Stomach (tissue), 9 donors: ENCODE measurements around the gene TMCO4. TPM values are rescaled to one million over a fixed set of nuclear protein-coding genes. Genes with fewer than 3 reads are reported as not detected.
"Not testable (repeated sequence)": the region's sequence is repeated elsewhere in the genome, so short reads cannot be mapped to it uniquely, and the experiment has no call there.

Experiments
- DNase-seq, 2 donors: peaks; one replicate each; pipeline versions ENCODE4 v3.0.0 to v3.0.0-alpha.2; 2013 to 2019
- H3K27ac ChIP-seq, 5 donors: fragments of 200-600 bp in 4 of 5; sonication (generic) in 4 of 5; one replicate each; pipeline ENCODE4 v1.5.1; 2013 to 2019; ENCODE audit warnings: mild to moderate bottlenecking in 1 of 5, moderate library complexity in 1 of 5
- H3K27me3 ChIP-seq, 3 donors: fragments of 200-600 bp; sonication (generic); one replicate each; pipeline ENCODE4 v1.5.1; 2017 to 2019; ENCODE audit warnings: mixed run types in 1 of 3
- H3K36me3 ChIP-seq, 4 donors: fragments of 200-600 bp; sonication (generic); 1 replicate in 3 of 4; 2 replicates in 1 of 4; pipeline ENCODE4 v1.5.1; 2016 to 2019
- H3K4me1 ChIP-seq, 4 donors: fragments of 200-600 bp; sonication (generic); one replicate each; pipeline ENCODE4 v1.5.1; 2016 to 2019
- H3K4me3 ChIP-seq, 4 donors: fragments of 200-600 bp; sonication (generic) in 3 of 4; one replicate each; pipeline ENCODE4 v1.5.1; 2016 to 2019; ENCODE audit warnings: mild to moderate bottlenecking in 1 of 4
- H3K9me3 ChIP-seq, 4 donors: fragments of 200-600 bp; sonication (generic); one replicate each; pipeline ENCODE4 v1.5.1; 2016 to 2019
- CTCF ChIP-seq, 7 experiments: fragments of 450-650 bp in 4 of 7; fragments of 200-600 bp in 3 of 7; sonication (generic) in 3 of 7; IDR thresholded peaks; one replicate each; pipeline ENCODE4 v1.5.1; 2016 to 2019; ENCODE audit warnings: antibody characterized with exemption in 7 of 7, control low read depth in 2 of 7, mild to moderate bottlenecking in 1 of 7
- EP300 ChIP-seq: sonication (generic); formaldehyde crosslinking; IDR thresholded peaks from one replicate; pipeline ENCODE4 v1.6.1; 2017; ENCODE audit warnings: antibody characterized with exemption
- POLR2A ChIP-seq, 4 donors: fragments of 450-650 bp; IDR thresholded peaks; one replicate each; pipeline ENCODE4 v1.6.1; 2016; ENCODE audit warnings: antibody characterized with exemption in 4 of 4, control low read depth in 2 of 4, mild to moderate bottlenecking in 1 of 4, moderate library complexity in 1 of 4
- POLR2AphosphoS5 ChIP-seq, 3 donors: sonication (generic); formaldehyde crosslinking; IDR thresholded peaks; one replicate each; pipeline ENCODE4 v1.6.1; 2016; ENCODE audit warnings: antibody characterized with exemption in 3 of 3
- WGBS, 5 donors: extraction: QIAGEN DNeasy Blood & Tissue Kit in 3 of 5; methylation state at CpG; one replicate each; pipeline versions ENCODE4 v1.1.5 to v1.1.7; 2013 to 2018; 5-methylcytosine and 5-hydroxymethylcytosine counted together
- intact Hi-C: fragments of 100-400 bp; cut with DNase I; formaldehyde crosslinking; loops from one replicate; pipeline ENCODE4 v1.15.1; 2023; ENCODE audit warnings: low total_unique reads
- polyA plus RNA-seq, 3 donors: library from polyadenylated mRNA; stranded (reverse); fragments of 200-250 nt; gene quantifications; one replicate each; pipeline ENCODE4 v1.2.3, GENCODE V29; 2013
- total RNA-seq, 5 donors: library from RNA; depleted of rRNA; stranded (reverse); fragments of >200 nt; gene quantifications; one replicate each; pipeline versions ENCODE4 v1.1.0 to v1.2.3, GENCODE V29; 2014 to 2016
- donor health status: healthy with polysubstance abuse.
- donor health status: Bipolar disorder and iron deficiency.
- donor health status: healthy.

Gene TMCO4
- total and polyA plus RNA-seq, 8 donors = 5.3 to 326 (median 24.2) TPM

GRCh38 chr1:19643602-19644394 lies 155.9 kb downstream of the TMCO4 start, which contains the start of gene NBL1:
Gene NBL1, plus strand, starts transcription at chr1:19644311. Its CDS starts 10,720 bp downstream, at chr1:19655031.
- Histone ChIP-seq H3K27me3 (peaks cover 0 to 27% (median 0%) of the 10 kb centered on the region in 3 donors), H3K36me3 (no peaks in the 10 kb centered on the region), H3K4me1 (peaks cover 48 to 78% (median 61%) of the 10 kb centered on the region in 4 donors), H3K27ac (peak within 1 kb of the TSS; percentile 82 to 96 (median 89)), H3K4me3 (peak within 1 kb of the TSS; percentile 73 to 77 (median 74)), H3K9me3 (no peaks in the 10 kb centered on the region)
- intact Hi-C loops = no loop called here
- DNase-seq = peak; percentile 68 to 92
- 1 to 18% (median 2%) methylated on average over 7 to 88 of the region's 90 CpGs for WGBS, 5 donors
- no peak for TF ChIP-seq EP300
- no peak for TF ChIP-seq CTCF (IDR thresholded peaks at IDR 0.05)
- TF ChIP-seq POLR2A (IDR thresholded peaks at IDR 0.05) = no peak
- TF ChIP-seq POLR2AphosphoS5 (IDR thresholded peaks at IDR 0.05) = peak in 2 of 3 donors; percentile 25 to 55

- DNase-seq = peak; percentile 59 to 63
- Histone ChIP-seq H3K4me1 (peaks cover 42 to 71% (median 55%) of the 10 kb centered on the region in 4 donors), H3K36me3 (no peaks in the 10 kb centered on the region), H3K4me3 (peak overlapping the region; percentile 60 to 77 (median 74)), H3K27me3 (peaks cover 0 to 27% (median 0%) of the 10 kb centered on the region in 3 donors), H3K27ac (peak overlapping the region; percentile 75 to 96 (median 89)), H3K9me3 (no peaks in the 10 kb centered on the region)
- WGBS, 5 donors = 28 to 50% (median 36%) methylated on average over 7 of the region's 7 CpGs
- no peak for TF ChIP-seq POLR2A (IDR thresholded peaks at IDR 0.05)
- peak in 2 of 3 donors; percentile 18 to 26 for TF ChIP-seq POLR2AphosphoS5 (IDR thresholded peaks at IDR 0.05)
- TF ChIP-seq EP300 = no peak
- TF ChIP-seq CTCF (IDR thresholded peaks at IDR 0.05) = no peak
- intact Hi-C loops = no loop called here
These were observed 156.6 kb downstream of the TMCO4 start for GRCh38 chr1:19643121-19643520.

- 31 to 39% (median 35%) methylated on average over 9 to 14 of the region's 14 CpGs for WGBS, 5 donors
- Histone ChIP-seq H3K27me3 (peaks cover 0 to 24% (median 0%) of the 10 kb centered on the region in 3 donors), H3K36me3 (no peaks in the 10 kb centered on the region), H3K27ac (peak overlapping the region in 3 of 5 donors; percentile 22 to 57 (median 44)), H3K9me3 (no peaks in the 10 kb centered on the region), H3K4me3 (no peak overlapping the region), H3K4me1 (peaks cover 19 to 47% (median 31%) of the 10 kb centered on the region in 4 donors)
- intact Hi-C loops = no loop called here
- peak; percentile 56 to 61 for DNase-seq
- TF ChIP-seq CTCF (IDR thresholded peaks at IDR 0.05) (no peak), EP300 (no peak), POLR2A (IDR thresholded peaks at IDR 0.05) (no peak), POLR2AphosphoS5 (IDR thresholded peaks at IDR 0.05) (no peak)
These were observed 159.1 kb downstream of the TMCO4 start for GRCh38 chr1:19640363-19641316.

GRCh38 chr1:19639999-19640362 lies 159.7 kb downstream of the TMCO4 start:
- 40 to 61% (median 54%) methylated on average over 3 of the region's 3 CpGs for WGBS, 5 donors

GRCh38 chr1:19639228-19639627 lies 160.5 kb downstream of the TMCO4 start:
- intact Hi-C loops, DNase-seq, H3K4me3 ChIP-seq, H3K36me3 ChIP-seq, H3K9me3 ChIP-seq: not testable (repeated sequence)
- H3K27ac ChIP-seq = peak overlapping the region in 1 of 5 donors; percentile 44
- H3K27me3 ChIP-seq = peaks cover 0 to 12% (median 0%) of the 10 kb centered on the region in 3 donors
- peaks cover 12 to 38% (median 21%) of the 10 kb centered on the region in 4 donors for H3K4me1 ChIP-seq
- 69 to 80% (median 73%) methylated on average over 10 of the region's 10 CpGs for WGBS, 5 donors

More at GRCh38 chr1:19639999-19640362, 159.7 kb downstream of the TMCO4 start:
- no peaks in the 10 kb centered on the region for H3K9me3 ChIP-seq
- H3K36me3 ChIP-seq = no peaks in the 10 kb centered on the region
- no peak overlapping the region for H3K4me3 ChIP-seq
- TF ChIP-seq EP300 = no peak
- TF ChIP-seq POLR2AphosphoS5 (IDR thresholded peaks at IDR 0.05) = peak in 1 of 3 donors; percentile 43
- no peak for DNase-seq
- H3K27ac ChIP-seq = peak overlapping the region in 3 of 5 donors; percentile 34 to 57 (median 44)
- peaks cover 0 to 18% (median 0%) of the 10 kb centered on the region in 3 donors for H3K27me3 ChIP-seq
- peaks cover 13 to 40% (median 25%) of the 10 kb centered on the region in 4 donors for H3K4me1 ChIP-seq
- intact Hi-C loops = no loop called here
